GM19238 (cell line): ENCODE results near the gene AP2M1.
"Not testable (repeated sequence)": the region's sequence is repeated elsewhere in the genome, so short reads cannot be mapped to it uniquely, and the experiment has no call there.

ENCODE experiments used
- DNase-seq: peaks from one replicate; pipeline ENCODE4 v3.0.0; 2011; ENCODE audit warnings: low spot score; ENCODE audit not compliant: insufficient read length

The AP2M1 gene

GRCh38 chr3:184174646-184175492, at the start of gene AP2M1:
Gene AP2M1 (plus strand): TSS chr3:184174855. CDS start chr3:184176994, 2,139 bp downstream.
- peak; percentile 97 for DNase-seq

GRCh38 chr3:184126006-184126405, 48.6 kb upstream of the AP2M1 start:
- no peak for DNase-seq

- DNase-seq = no peak
Measured at GRCh38 chr3:184129012-184129411, 45.6 kb upstream of the AP2M1 start.

GRCh38 chr3:184132945-184133344, 41.7 kb upstream of the AP2M1 start:
- DNase-seq = no peak

- DNase-seq = peak; percentile 44
Measured at GRCh38 chr3:184133840-184134745, 40.6 kb upstream of the AP2M1 start.

- DNase-seq = no peak
Measured at GRCh38 chr3:184134746-184135148, 39.9 kb upstream of the AP2M1 start.

GRCh38 chr3:184135149-184135910, 39.3 kb upstream of the AP2M1 start, which contains the start of gene EIF2B5:
Gene EIF2B5 (plus strand): TSS chr3:184135358. CDS start chr3:184135386, 28 bp downstream.
- DNase-seq = peak; percentile 75

GRCh38 chr3:184135911-184136260, 38.8 kb upstream of the AP2M1 start:
- DNase-seq = no peak

- DNase-seq = no peak
Measured at GRCh38 chr3:184140436-184140835, 34.2 kb upstream of the AP2M1 start.

GRCh38 chr3:184142199-184142598, 32.5 kb upstream of the AP2M1 start:
- DNase-seq = no peak

- no peak for DNase-seq
Measured at GRCh38 chr3:184143327-184143726, 31.3 kb upstream of the AP2M1 start.

- no peak for DNase-seq
Measured at GRCh38 chr3:184144505-184144904, 30.1 kb upstream of the AP2M1 start.

- no peak for DNase-seq
Measured at GRCh38 chr3:184145111-184145524, 29.5 kb upstream of the AP2M1 start.

- DNase-seq = no peak
Measured at GRCh38 chr3:184145751-184146270, 28.8 kb upstream of the AP2M1 start.

- no peak for DNase-seq
Measured at GRCh38 chr3:184148076-184148475, 26.6 kb upstream of the AP2M1 start.

GRCh38 chr3:184149123-184149522, 25.5 kb upstream of the AP2M1 start:
- DNase-seq = no peak

- not testable (repeated sequence) for DNase-seq
Measured at GRCh38 chr3:184149770-184150169, 24.9 kb upstream of the AP2M1 start.

- peak; percentile 87 for DNase-seq
Measured at GRCh38 chr3:184154885-184155643, 19.6 kb upstream of the AP2M1 start, which contains the start of gene DVL3. Gene DVL3 (plus strand): TSS chr3:184155377. CDS start chr3:184155636, 259 bp downstream.

- peak; percentile 55 for DNase-seq
Measured at GRCh38 chr3:184155644-184156521, 18.8 kb upstream of the AP2M1 start.
